GM19035 (cell line): ENCODE data around the gene PYGO2.
"Not testable (repeated sequence)": the region's sequence is repeated elsewhere in the genome, so short reads cannot be mapped to it uniquely, and the experiment has no call there.

Experiments used
- ATAC-seq: cut with Tn5 transposase; IDR thresholded peaks from one replicate; pipeline ENCODE4 v1.9.1; 2021; ENCODE audit not compliant: unreplicated experiment

PYGO2 gene

DNA sequence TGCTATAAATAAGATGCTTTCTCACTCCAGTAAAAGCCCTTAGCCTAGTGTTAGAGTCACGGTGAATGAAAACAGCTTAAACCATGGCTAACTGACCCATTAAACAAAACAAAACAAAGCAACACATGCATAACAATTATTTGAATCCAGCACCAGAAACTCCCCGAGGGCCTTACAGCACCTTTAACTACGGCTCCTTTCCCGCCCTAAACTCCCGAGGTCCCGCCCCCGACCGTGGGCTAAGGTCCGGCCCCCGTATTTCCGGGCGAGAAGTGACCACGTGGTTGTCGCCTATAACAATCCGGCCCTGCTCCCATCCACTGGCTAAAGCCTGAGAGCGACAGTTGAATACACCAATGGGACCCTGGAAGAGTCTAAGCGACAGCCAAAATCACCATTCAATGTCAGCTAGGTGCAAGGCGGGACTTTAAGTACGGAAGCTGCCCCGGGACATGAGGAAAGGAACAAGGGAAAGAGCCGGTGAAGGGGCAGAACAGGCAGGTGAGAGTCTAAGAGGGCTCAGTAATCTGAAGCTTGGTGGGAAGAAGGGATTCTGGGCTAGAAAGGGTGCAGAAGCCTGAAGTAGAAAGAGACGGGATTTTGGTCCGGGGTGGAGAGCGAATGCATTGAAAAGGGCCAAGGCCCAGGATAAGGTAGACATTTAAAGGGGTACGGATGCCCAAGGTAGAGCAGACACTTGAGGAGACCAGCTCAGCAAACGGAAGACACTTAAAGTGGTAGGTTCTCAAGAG lies 21.5 kb upstream of the PYGO2 start, which contains the start of gene FLAD1:
Gene FLAD1, plus strand, starts transcription at position 448 of the 752 bp plus-strand sequence. CDS start 351 bp downstream, outside the sequence.
- ATAC-seq, result peak; percentile 98

DNA sequence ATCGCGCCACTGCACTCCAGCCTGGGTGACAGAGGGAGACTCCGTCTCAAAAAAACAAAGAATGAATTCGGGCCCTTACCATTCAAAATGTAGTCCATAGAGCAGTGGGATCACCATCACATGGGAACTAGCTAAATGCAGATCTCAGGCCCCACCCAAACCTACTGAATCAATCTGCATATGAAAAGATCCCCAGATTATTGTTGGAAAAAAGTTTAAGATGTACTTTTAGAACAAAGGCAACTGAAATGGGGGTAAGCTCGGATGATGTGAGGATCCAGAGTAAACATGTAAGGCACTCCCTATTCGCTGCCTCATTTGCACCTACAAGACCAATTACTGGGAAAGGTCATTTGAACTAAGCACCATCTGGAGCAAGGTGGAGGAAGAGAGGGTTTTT lies 20.8 kb upstream of the PYGO2 start:
- ATAC-seq, result no peak

- ATAC-seq, result no peak
Observed at GRCh38 chr1:154978360-154978759, 16.8 kb upstream of the PYGO2 start.

GRCh38 chr1:154977762-154978161 lies 16.2 kb upstream of the PYGO2 start:
- not testable (repeated sequence) for ATAC-seq

- ATAC-seq, result no peak
Observed at GRCh38 chr1:154975409-154976059, 14.0 kb upstream of the PYGO2 start.

- peak; percentile 37 for ATAC-seq
Observed at GRCh38 chr1:154974808-154975408, 13.3 kb upstream of the PYGO2 start.

GRCh38 chr1:154974102-154974807 lies 12.7 kb upstream of the PYGO2 start, which contains the start of gene CKS1B:
Gene CKS1B (plus strand): TSS chr1:154974681. CDS start chr1:154974746, 65 bp downstream.
- ATAC-seq, result peak; percentile 77

GRCh38 chr1:154973344-154974101 lies 11.9 kb upstream of the PYGO2 start:
- no peak for ATAC-seq

- ATAC-seq, result no peak
Observed at GRCh38 chr1:154972517-154973343, 11.1 kb upstream of the PYGO2 start.

DNA sequence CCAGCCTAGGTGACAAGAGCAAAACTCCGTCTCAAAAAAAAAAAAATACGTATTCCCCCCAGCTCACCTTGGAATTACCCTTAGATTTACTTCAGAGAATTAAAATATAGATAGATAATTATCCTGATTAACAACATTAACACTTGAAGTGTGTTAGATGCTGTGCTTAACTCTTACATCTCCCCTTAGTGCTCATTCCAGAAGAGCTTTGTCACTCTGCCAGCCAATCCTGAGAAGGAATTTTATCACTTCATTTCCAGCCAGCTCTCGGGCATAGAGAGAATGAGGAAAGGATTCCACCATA lies 10.6 kb upstream of the PYGO2 start:
- no peak for ATAC-seq

DNA sequence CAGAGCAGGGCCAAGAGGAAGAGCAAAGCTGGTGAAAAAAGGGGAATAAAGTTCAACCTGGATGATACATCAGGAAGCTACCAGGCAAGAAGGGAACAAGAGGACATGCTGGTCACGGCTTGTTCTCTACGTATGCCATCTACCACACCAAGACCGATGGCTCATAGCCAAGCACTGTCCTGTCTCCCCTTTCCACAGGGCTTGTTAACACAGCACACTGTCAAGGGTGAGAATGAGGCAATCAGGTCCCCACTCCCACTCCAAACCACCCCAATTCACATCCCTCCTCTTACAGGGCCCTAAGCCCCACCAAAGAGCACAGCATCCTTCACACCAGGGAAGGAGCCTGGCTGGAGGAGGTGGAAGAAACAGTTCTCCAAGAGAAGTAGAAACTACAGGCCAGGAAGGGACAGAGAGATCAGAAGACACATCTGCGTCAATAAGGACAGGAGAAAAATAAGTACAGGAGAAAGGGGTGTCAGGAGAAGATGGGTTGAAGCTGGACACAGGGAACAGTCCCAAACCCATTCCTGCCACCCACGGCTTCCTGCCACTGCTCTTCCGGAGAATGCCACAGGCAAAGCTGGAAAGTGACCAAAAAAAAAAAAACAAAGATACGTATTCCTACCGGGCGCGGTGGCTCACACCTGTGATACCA lies 9.9 kb upstream of the PYGO2 start:
- ATAC-seq, result no peak

- no peak for ATAC-seq
Observed at GRCh38 chr1:154970631-154971340, 9.2 kb upstream of the PYGO2 start, which contains the start of gene SHC1. Gene SHC1 (minus strand): TSS chr1:154970747. CDS start chr1:154970526, 221 bp downstream.

- ATAC-seq, result no peak
Observed at GRCh38 chr1:154969860-154970452, 8.4 kb upstream of the PYGO2 start.

DNA sequence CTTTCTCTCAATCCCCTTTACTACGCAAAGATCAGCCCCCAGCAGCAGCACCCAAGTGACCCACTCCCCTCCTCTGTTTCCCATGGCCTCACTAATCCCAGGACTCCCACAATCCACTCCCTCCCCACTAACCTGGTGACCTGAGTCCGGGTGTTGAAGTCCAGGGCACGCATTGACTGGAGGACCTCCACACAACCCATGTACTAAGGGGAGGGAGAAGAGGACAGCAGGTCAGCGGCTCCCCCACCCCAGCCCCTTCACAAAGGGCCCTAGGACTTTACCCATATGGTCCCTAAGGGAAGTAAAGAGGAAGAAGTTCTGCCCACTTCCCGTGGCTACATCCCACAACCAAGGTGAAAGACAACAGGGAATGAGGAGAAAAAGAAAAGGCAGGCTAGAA lies 7.7 kb upstream of the PYGO2 start:
- no peak for ATAC-seq

- ATAC-seq, result no peak
Observed at GRCh38 chr1:154968731-154969130, 7.1 kb upstream of the PYGO2 start.

- ATAC-seq, result no peak
Observed at GRCh38 chr1:154967331-154967950, 5.9 kb upstream of the PYGO2 start.

GRCh38 chr1:154966111-154966510 lies 4.5 kb upstream of the PYGO2 start:
- no peak for ATAC-seq

GRCh38 chr1:154964359-154964758 lies 2.8 kb upstream of the PYGO2 start:
- ATAC-seq, result no peak
